AG09319 (cell line): ENCODE measurements around the gene TRAPPC10.

Source experiments
- DNase-seq: peaks from one replicate; pipeline ENCODE4 v3.0.0-alpha.2; 2010; ENCODE audit warnings: low read depth; ENCODE audit errors: extremely low read depth
- TF ChIP-seq, protein P1 (sequence below): IDR thresholded peaks from 2 replicates; pipeline ENCODE4 v1.5.1; 2011; ENCODE audit warnings: low read depth, mild to moderate bottlenecking, inconsistent platforms, low read length, moderate library complexity

Gene TRAPPC10

DNA sequence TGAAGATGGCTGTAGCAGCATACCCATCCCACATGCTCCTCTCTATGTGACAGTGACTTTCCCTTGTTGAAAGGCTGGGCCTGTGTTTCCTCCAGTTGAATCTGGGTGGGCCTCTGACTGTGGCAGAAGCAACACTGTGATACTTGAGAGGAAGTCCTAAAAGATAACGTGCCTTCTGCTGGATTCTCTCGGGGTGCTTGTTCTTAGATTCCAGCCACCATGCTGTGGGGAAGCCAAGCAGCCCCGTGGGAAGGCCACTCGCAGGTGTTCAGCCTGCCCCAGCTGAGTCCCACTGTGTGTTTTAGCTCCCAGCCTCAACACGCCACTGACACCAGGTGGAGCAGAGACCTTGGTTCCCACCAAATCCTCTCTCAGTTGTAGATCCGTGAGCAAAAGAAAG is 31.5 kb downstream of the TRAPPC10 start:
- DNase-seq, result no peak
- TF ChIP-seq, protein P1, sequence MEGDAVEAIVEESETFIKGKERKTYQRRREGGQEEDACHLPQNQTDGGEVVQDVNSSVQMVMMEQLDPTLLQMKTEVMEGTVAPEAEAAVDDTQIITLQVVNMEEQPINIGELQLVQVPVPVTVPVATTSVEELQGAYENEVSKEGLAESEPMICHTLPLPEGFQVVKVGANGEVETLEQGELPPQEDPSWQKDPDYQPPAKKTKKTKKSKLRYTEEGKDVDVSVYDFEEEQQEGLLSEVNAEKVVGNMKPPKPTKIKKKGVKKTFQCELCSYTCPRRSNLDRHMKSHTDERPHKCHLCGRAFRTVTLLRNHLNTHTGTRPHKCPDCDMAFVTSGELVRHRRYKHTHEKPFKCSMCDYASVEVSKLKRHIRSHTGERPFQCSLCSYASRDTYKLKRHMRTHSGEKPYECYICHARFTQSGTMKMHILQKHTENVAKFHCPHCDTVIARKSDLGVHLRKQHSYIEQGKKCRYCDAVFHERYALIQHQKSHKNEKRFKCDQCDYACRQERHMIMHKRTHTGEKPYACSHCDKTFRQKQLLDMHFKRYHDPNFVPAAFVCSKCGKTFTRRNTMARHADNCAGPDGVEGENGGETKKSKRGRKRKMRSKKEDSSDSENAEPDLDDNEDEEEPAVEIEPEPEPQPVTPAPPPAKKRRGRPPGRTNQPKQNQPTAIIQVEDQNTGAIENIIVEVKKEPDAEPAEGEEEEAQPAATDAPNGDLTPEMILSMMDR, result no peak

DNA sequence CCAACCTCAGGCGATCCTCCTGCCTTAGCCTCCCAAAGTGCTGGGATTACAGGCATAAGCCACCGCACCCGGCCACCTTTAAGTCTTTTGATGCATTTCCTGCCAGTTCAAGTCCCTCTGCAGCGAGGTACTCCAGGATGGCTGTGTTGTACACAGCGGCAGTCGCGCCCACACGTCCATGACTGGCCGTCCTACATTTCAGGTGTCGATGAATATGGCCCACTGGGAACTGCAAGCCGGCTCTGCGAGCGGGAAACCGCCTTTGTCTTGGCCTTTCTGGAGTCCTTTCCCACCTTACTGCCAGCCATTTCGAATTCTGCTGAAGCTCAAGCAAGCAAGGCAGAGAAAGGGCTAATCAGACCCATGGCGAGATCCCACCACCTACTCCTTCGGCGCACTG is 34.6 kb downstream of the TRAPPC10 start:
- no peak for DNase-seq
- TF ChIP-seq, protein P1, result no peak

DNA sequence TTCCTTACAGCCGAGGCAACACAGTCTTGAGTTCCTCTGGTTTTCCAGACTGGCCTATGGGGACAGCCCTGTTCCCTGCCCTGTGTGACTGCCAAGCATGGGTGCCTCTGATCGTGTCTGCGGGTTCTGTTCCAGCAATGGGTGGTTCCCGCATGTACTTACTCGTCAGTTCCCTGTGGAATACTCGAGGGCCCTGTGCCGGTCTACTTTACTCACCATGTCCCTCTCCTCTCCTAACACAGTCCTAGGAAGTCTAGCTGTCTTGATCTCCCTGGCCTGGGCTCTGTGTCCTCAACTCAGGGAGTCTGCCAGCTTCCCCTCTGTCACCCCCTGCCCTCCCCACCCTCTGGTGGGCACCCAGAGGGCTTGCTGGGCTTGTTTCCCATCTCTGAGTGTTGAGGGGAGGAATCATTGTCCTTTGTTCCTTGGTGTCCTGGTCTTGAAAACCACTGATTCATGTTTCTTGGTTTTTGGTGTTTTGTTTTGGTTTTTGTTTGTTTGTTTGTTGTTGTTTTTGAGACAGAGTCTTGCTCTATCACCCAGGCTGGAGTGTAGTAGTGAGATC is 36.0 kb downstream of the TRAPPC10 start:
- no peak for DNase-seq
- TF ChIP-seq, protein P1, result no peak

DNA sequence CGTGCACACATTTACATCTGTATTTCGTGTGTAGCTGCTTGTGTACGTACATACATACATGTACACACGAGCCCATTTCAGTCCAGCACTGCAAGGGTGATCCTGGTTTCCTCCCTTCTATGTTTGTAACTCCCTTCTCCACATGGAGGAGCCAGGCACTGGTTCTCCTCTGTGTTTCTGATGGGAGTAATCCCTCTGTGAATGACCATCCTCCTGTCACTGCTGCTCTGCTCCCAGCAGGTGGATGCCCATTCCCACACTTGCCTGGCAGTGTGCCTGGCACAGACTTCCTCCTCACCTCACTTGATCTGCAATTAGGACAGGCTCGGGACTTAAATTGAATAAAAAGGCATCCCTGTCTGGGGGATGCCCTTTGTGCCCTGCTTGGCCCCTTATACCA is 37.1 kb downstream of the TRAPPC10 start:
- TF ChIP-seq, protein P1, result no peak

DNA sequence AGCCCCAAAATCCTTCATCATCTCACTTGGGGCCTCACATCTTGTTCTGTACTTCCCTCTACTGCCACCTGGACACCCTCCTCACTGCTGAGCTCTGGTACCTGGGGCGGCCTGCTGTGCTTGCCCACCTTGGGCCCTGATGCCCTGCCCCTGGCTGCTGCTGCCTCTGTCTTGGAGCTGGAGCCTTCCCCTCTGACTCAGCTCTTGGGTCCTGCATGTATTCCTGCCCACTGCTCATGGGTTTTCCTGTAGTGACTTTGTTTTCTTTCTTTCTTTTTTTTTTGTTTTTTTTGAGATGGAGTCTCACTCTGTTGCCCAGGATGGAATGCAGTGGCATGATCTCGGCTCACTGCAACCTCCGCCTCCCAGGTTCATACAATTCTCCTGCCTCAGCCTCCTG is 37.5 kb downstream of the TRAPPC10 start:
- TF ChIP-seq, protein P1, result no peak
- no peak for DNase-seq

More for the DNA sequence above, 37.1 kb downstream of the TRAPPC10 start:
- DNase-seq, result no peak

DNA sequence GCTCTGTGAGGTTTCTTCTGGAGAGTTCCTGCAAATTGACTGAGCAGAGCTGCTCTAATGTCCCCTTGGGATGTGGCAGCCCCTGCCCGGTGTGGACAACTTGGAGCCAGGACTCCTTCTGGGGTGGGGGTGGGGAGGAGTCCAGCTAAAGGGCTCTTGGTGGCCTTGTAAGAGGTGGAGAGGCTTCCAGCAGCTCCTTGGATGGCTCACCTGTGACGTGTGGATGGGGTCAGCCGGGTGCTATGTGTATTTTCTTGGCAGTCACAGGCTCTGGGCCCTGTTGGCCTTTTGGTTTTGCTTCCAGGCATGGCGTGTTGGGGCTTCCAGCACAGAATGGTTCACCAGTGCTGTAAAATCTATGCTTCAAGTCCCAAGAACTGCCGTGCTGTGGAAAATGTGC is 38.2 kb downstream of the TRAPPC10 start:
- DNase-seq, result no peak
- TF ChIP-seq, protein P1, result no peak

DNA sequence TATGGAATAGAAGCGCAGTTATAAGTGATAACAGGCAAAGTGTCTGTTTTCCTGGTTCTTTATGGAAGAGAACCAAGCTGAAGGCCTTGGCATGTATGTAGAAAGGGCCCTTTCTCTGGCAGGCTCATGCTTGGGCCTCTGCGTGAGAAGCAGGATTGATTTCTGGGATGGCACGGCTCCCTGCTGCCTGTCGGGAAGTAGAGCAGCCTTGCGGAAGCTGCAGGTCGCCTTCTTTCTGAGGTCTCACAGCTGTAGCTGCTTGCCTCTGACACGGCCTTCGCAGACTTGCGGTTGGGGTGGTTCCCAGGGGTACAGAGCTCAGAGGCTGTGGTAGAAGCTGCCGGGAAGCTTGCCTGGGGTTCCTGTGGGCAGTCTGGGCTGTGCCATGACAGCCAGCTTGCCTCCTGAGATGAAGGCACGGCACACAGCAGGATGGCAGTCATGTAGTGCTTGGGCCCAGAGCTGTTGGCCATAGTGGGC is 39.4 kb downstream of the TRAPPC10 start:
- TF ChIP-seq, protein P1, result no peak
- DNase-seq, result no peak
